ENCODE results near the gene ZNF563.

DNA sequence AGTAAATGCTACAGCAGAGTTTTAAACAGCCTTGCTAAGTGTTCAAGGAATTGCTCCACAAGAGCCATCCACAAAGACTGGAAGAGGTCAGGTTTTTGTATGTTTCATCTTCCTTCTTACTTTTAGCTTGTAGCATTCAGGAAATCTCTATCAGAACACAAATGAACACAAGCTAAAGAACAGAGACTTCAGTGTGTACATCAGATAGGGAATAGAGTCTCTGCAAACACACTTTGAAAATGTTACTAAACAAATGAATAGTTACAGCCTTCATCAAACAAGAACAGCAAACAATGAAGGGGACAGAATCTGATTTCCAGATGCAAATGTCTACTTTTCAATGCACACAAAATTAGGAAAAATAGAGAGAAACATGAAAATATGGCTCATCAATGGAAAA lies 7.7 kb downstream of the ZNF563 start:
- TF ChIP-seq POLR2AphosphoS5 (IDR thresholded peaks at IDR 0.05) (no peak), POLR2A (IDR thresholded peaks at IDR 0.05) (no peak), CTCF (IDR thresholded peaks at IDR 0.05 in 8 of 11, conservative IDR thresholded peaks at IDR 0.05 in 3 of 11) (no peak)

Data from spleen (tissue), 7 donors.